Activated naive CD8-positive, alpha-beta T cell treated with anti-CD3 and anti-CD28 coated beads, Interleukin-2, amount 50 U/mL, for 16 hours (primary cell): ENCODE data around the gene LEKR1.

ENCODE experiments used
- DNase-seq: peaks from one replicate; pipeline ENCODE4 v3.0.0-alpha.2; 2020; ENCODE audit warnings: low read depth, low spot score

The LEKR1 gene

DNA sequence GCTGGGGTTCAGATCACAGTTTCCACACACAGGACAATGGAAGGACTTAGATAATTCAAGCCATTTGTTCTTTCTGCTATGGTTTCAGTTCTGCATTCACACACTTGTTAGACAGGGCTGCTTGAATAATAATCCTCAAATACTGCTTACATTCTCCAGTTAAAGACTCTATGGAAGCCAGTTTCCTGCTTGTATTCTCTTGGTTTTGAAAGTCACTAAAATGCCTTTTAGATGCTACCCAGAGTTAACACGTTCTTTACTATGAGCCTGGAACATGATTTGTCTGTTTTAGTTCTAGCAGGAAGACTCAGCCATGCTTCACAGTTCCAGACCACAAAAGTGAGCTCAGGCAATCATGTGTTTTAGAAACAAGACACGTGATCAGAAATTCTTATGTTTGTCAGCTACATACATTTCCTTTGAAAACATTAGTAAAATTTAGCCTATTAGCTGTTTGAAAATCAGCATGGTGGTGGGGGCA, 152.4 kb downstream of the LEKR1 start:
- no peak for DNase-seq

DNA sequence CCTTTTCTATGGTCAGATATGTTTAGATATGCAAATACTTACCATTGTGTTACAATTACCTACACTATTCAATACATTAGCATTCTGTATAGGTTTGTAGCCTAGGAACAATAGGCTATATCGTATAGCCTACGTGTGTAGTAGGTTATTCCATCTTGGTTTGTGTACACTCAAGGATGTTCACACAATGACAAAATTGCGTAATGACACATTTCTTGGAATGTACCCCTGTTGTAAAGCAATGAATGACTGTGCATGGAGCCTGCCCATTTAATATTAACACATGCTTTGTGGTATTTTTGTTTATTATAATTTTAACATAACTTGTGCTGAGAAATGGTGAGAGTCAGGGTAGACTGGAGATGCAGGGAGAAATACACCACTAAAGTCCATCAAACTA, 154.9 kb downstream of the LEKR1 start:
- no peak for DNase-seq

DNA sequence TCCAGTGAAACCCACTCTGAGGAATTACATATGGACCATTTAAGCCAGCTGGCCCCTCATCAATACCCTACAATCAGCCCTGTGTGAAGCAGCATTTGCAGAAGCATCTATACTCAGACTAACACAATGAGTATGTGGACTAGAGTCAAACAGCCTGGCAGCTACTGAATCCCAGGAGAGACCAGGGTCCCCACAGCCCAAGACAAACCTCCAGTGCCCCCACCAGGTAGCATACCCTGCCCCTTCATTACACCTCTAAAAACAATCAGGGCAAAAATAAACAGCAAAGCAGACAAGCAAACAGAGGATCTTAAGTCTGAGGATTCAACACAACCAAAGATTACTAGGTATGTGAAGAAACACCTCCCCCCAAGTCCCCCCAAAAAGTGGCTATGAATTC, 157.4 kb downstream of the LEKR1 start:
- no peak for DNase-seq

DNA sequence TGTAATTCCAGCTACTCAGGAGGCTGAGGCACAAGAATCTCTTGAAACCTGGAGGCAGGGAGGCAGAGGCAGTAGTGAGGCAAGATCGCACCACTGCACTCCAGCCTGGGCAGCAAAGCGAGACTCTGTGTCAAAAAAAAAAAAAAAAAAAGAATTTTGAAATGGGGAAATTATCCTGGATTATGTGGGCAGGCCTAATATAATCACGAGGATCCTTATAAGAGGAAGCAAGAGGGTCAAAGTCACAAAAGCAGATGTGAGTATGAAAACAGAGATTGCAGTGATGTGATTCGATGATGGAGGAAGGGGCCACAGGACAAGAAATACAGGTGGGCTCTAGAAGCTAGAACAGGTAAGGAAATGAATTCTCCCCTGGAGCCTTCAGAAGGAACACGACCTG, 159.6 kb downstream of the LEKR1 start:
- DNase-seq, result no peak

DNA sequence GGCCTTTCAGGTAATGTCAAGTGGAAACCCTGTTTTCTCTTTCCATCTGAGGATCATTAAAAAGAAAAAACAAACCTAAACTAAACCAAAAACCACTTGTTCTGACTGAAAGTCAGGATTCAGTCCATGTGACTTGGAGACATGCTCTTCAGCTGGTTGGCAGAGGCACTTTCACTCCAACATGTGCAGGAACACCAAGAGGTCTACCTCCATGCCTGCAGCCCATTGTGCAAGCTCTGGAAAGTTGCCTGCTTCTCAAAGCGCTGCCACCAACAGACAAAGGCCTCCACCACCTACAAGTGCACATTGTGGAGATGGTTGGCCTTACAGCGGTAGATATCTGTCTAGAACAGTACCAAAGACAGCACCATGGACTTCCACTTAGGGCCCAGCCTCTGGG, 161.8 kb downstream of the LEKR1 start:
- DNase-seq, result no peak

DNA sequence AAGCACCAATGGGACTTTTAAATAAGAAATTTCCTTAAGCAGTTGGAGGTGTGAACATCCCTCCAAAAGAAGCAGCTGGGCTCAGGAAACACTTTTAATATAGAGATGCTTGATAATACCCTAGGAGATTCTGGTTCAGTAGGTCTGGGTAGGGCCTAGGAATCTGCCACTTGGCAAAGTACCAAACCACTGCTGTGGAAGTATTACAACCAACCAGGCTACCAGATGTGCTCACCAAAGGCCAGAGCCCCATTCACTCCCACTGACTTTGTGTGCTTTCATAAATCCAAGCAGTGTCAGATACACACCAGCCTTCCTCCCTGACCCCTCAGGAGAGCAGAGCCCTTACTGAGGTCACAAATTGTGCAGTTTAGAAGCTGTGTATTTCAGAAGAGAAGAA, 171.2 kb downstream of the LEKR1 start:
- DNase-seq, result no peak

DNA sequence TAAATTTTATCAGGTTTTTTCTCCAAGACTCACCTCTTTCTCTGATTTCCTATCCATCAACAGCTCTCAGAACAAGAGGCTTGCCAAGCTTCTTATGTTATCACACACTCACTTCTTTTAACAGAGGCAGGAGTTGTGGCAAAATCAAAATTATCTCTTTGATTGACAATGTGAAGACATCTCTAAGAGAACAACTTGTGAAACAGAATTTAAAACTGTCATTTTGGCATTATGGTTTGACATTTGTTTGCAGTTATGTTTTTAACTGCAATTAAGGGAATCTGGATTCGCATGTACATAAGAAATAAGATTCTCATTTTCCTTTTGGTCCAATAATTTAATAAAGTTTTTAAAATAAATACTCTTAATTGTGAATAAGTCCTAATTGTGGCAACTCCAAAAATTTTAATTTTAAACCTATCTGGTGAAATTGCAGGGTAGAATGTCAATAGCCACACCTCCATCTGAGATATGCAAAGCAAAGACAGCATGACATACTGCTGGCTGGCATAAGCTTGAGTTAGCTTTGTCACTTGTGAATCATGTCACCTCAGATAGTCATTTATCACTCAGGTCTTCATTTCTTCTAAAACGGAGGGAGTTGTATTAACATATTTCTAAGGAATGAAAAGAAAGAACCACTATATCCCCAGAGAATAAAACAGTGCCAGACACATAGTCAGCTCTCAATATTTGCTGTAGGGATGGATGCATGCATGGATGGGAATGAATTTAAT, 175.2 kb downstream of the LEKR1 start:
- DNase-seq, result no peak

DNA sequence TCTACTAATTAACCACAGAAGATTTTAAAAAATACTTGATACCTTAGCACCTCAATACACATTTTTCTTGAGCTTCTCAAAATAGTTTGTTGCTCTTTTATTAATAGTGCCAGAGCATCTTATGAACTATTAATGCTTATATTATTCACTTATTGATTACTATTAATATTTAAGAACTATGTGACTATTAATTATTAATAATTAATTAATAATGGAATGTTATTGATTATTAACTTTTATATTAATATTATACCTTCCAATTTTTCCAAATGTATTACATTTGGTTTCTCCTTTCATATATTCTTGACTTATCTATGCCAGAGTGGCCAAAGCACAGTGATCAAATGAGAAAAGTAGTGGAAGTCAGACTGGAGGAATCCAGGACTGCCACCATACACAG, 195.5 kb downstream of the LEKR1 start:
- no peak for DNase-seq

DNA sequence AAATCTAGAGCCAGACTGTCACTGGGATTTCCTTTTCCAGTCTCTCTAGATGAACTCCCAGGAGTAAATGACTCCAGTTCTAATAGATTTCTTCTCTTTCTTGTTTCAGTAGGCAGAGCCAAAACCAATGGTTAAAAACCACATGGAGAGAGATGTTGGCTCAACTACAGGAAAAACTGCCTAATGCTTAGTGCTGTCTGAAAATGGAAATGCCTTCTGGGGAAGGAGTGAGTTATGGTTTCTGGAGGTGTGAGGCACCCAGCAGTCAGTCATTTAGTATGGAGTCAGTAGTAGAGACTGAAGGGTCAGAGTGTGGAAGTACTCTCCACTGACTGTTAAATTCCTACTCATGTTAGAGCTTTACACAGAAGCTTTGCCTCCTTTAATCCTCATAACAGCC, 197.1 kb downstream of the LEKR1 start:
- DNase-seq, result no peak

DNA sequence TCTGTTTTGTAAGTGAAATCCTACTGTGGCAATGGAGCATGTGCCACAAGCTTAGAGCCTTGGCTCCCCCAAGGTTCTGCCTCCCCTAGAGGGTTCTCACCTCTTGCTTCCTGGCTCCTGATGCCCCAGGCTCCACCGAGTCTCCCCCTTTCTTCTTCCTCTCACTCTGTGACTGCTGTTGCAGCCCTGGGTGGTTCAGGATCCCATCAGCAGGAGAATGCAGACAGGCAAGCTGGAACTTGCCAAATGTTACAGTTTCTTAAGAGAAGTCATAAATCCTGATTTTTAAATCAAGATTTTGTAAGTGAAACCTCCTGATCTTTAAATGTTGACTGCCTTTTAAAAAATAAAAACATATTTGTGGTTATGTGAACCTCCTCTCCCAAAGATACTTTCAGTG, 199.9 kb downstream of the LEKR1 start:
- DNase-seq, result no peak

DNA sequence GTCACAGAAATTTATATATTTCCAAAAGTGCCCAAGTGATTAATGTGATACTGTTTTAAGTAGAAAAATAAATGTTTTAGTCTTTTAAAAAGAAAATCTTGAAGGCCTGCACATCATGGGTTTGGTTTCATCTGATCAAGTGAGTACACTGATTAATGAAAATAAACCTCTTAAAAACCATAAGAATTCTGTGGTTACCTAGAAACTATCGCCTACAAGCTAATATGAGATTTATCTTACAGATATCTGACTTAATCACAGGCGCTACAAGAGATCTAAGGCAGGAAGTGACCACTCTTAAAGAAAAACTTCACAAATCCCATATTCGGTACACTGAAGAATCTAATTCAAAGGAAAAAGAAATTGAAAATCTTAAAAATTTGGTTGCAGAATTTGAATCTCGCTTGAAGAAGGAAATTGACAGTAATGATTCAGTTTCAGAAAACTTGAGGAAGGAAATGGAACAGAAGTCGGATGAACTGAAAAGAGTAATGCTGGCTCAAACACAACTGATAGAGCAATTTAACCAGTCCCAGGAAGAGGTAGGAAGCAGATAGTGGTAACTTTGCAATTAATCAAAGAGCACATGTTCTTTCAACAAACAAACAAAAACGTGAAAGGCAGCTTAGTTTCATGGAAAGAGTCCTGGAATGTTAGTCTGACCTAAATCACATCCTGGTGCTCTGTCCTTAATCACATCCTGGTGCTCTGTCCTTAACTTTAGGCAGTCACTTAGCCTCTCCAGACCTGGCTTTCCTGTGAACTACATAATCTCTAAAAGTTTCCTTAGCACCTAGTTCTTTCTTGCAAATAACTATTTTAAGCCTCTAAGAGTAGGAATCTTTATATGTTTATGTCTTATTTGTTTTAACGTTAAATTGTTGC, 201.9 kb downstream of the LEKR1 start:
- no peak for DNase-seq

DNA sequence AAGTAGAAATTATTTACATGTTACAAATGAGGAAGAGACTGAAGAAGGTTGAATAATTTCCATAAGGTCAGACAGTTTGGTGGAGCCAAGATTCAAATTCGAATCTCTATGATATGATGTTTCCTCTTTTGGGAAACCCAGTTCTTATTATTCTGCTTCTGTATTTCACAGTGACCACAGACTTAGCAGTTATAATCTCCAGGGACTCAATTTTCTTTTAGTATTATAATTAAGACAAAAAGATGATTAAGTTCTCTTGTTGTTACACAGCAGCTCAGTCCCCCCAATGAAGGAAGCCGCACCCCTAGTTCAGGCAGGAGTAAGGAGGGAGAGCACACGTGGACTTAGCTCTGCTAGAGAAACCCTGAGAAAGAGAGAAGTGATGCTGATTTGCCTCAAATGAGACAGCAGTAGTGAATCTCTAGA, 203.2 kb downstream of the LEKR1 start:
- no peak for DNase-seq

DNA sequence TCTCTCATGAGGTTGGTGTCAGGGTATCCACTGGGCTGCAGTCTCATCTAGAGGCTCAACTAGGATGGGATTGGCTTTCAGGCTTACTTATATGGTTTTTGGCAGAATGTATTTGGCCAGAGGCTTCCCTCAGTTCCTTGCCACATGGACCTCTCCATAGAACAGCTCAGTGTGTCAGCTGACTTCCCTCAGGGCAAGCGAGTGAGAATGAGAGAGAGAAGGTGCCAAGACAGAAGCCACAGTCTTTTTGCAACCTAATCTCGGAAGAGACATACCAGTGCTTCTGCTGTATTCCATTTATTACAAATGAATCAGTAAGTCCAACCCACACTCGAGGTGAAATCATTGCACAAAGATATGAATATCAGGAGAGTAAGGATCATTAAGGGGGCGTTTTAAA, 204.6 kb downstream of the LEKR1 start:
- DNase-seq, result no peak

DNA sequence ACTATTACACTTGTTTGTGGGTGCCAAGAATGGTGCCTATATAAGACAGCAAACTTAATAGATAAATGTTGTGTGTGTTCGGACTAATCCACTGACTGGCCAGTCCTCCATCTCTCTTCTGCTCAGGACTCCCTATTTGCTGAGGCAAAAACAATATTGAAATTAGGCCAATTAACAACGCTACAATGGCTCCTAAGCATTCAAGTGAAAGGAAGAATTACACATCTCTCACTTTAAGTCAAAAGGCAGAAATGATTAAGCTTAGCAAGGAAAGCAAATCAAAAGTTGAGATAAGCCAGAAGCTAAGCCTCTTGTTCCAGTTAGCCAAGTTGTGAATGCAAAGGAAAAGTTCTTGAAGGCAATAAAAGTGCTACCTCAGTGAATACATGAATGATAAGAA, 206.8 kb downstream of the LEKR1 start:
- DNase-seq, result no peak

DNA sequence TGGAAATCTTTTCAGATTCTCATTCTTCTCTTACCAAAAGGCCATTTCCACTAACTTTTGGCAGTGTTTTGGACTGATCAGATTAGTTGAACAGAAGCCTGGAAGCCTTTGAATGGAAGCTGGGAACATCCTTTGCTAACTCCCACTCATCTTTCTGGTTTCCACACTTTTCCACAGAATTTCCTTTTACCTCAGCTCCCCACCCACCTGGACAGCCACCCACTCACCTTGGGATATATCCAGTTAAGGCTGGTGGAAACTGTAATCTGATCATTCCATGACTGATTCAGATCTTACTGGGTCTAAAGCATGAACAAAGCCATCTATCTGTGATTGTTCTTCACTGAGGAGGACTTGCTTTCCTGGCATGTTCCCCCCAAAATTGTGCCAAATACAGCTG, 214.3 kb downstream of the LEKR1 start:
- DNase-seq, result no peak

DNA sequence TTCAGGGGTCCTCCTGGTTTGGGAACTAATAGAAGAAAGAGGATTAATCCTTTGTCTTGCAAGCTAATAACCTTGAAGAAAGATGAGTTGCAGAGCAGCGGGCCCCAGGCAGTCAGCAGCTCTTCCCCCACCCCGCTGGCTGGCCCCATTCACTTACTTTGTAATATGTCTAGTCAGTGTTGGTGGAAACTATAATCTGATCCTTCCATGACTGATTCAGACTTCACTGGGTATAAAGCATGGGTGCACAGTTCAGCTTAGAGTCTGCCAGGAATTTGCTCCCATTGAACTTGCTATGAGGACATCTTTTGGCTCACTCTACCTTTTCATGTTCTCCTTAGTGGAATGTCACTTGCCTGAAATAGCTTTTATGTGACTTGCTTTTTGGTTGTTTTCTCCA, 216.1 kb downstream of the LEKR1 start:
- no peak for DNase-seq

DNA sequence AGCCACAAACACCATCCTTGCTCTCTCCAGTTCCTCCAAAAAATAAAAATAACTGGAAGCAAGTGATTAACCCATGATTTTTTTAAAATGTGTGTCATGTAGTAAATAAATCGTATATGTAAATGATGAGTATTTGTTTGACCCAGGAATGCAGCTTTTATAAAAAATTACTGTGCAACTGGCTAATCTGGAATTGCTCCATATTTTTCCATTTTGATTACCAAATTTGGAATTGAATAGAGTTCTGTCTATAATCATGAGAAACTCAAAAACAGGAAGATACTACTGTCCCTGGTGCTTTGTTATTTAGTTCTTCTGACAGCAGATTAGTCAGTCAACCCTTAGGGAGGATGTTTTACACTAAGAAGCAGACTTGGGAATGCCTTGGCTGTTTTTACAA, 217.6 kb downstream of the LEKR1 start:
- no peak for DNase-seq

DNA sequence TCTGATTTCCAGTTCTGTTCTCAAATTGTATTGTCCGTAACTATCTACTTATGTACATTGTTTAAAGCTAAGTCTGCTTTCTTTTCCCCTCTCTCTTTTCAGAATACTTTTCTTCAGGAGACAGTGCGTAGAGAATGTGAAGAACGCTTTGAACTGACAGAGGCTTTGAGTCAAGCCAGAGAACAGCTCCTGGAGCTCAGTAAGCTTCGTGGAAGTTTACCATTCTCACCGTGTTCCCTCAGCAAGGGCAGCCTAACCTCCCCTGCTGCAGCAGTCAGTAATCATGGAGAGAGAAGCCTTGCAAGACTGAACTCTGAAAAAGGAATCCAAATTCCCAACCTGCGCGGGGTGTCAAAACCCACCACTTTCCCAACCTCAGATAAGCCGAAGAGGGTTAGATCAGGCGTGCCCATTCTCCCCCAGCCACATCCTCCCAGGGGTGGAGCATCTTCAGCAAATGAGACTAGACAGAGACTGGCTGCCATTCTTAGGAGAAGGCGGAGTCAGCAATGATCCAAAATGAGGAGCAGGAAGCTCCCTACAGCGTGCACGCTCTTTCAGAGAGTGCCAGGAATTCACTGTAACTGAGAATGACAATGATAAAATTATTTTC, 219.2 kb downstream of the LEKR1 start:
- DNase-seq, result no peak

DNA sequence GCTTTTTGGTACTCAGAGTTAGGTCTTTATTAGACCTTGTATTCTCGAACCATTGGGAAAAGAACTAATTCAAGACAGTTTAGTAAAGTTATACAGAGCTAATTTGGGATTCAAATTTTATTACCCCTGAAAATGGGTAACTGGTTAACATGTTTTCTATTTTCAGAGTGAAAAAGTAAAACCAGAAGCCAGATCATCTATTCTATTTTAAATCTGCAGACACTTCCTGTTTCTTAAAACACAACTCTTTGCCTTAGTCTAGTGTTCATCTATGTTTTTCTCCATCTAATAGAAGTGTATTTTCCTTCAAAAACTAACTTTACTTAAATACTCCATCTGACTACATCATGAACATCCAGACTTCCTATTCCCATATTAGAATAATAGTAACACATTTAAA, 220.4 kb downstream of the LEKR1 start:
- no peak for DNase-seq

DNA sequence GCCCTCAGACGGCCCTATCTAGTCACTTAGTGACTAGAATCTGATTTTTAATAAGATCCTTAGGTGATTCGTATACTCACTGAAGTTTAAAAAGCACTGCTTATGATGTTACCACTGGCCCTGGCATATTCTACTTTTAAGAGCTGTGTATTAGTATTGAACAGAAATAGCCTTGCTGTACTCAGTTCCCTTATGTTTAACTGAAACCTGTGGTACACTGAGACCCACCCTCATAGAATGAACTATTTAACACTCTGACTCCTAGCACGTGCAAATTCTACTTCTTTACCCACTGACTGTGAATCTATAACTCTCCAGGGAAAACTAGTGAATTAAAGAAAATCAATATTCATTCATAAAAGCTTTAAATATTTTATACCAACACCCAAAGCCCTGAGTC, 224.9 kb downstream of the LEKR1 start:
- no peak for DNase-seq

DNA sequence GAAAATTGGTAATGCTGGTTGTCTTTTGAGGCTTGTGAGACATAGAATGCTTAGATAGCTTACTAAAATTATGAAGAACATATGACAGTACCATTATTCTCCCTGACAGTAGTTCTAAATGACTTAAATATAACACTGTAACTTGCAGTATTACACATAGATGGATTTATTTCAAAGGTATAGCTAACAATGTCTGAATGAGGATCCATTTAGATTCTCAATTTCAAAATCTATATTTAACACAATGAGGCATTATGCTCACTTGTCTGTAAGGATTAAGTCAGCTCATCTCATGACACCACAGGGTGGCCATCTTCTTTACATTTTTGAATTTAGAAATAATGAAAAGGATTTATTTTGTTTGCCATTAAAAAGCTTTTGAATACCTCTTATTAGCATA, 225.4 kb downstream of the LEKR1 start:
- DNase-seq, result no peak

DNA sequence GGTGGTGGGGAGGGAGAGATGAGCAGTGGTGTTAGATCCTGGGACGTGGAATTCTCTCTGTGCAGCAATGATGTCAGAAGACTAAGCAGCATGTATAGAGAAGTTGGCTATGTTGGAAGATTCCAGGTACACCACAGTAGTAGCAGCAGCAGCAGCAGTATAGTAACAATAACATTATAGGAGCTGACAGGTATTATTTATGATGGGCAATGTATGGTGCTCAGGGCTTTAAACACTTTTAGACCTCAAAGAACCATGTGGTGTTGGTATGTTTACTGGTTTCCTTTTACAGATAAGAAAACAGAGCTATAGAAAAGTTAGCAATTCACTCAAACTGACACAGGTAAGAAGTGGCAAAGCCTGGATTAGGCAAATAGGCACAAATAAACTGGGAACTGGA, 229.9 kb downstream of the LEKR1 start:
- DNase-seq, result no peak
